Panc1 (cell line): ENCODE data around the gene EXOC8. TPM values are rescaled to one million over a fixed set of nuclear protein-coding genes. Genes with fewer than 3 reads are reported as not detected.

ENCODE experiments used
- ATAC-seq: fragments of 200-7000 bp; cut with Tn5 transposase; 2 replicates; pipeline ENCODE4 v1.9.1; 2020; ENCODE audit warnings: mild to moderate bottlenecking, moderate library complexity
- BruUV-seq: library from RNA; stranded (reverse); fragments of 400-500 nt; replicated peaks from 2 replicates; lab custom pipeline; 2021; lab: Mats Ljungman, UMichigan
- CTCF ChIA-PET: fragments of 300-600 bp; sonication (Branson Sonifier 250); formaldehyde crosslinking; loops from one replicate; lab custom pipeline; 2022; ENCODE audit warnings: antibody characterized with exemption; lab: Charles Lee
- POLR2A ChIA-PET: fragments of 300-600 bp; sonication (Branson Sonifier 250); formaldehyde crosslinking; loops from one replicate; lab custom pipeline; 2022; ENCODE audit warnings: antibody characterized with exemption; lab: Charles Lee
- DNase-seq: peaks from one replicate; pipeline ENCODE4 v3.0.0-alpha.2; 2010; ENCODE audit warnings: low read depth, low spot score
- H3K27ac ChIP-seq: 2 replicates; pipeline ENCODE4 v1.5.1; 2011; ENCODE audit warnings: mild to moderate bottlenecking, low read length, inconsistent platforms
- H3K27me3 ChIP-seq: fragments of 200-500 bp; sonication (Bioruptor generic); 2 replicates; pipeline ENCODE4 v1.6.0; 2014; ENCODE audit warnings: low read length, inconsistent platforms; ENCODE audit not compliant: control insufficient read depth, insufficient read depth
- H3K36me3 ChIP-seq: fragments of 200-500 bp; sonication (Bioruptor generic); 2 replicates; pipeline ENCODE4 v1.5.1; 2014; ENCODE audit warnings: inconsistent platforms, mild to moderate bottlenecking, low read length, moderate library complexity; ENCODE audit not compliant: control insufficient read depth, insufficient read depth
- H3K4me1 ChIP-seq: 2 replicates; pipeline ENCODE4 v1.5.1; 2011; ENCODE audit warnings: inconsistent platforms, mild to moderate bottlenecking, low read length, moderate library complexity; ENCODE audit not compliant: control insufficient read depth, insufficient read depth
- H3K4me3 ChIP-seq, 2 experiments: 2 replicates each; pipeline ENCODE4 v1.5.1; 2011 to 2012; ENCODE audit warnings: low read depth in 2 of 2, low read length in 2 of 2, mild to moderate bottlenecking in 2 of 2, inconsistent platforms in 1 of 2, moderate library complexity in 1 of 2
- H3K9me3 ChIP-seq: fragments of 200-500 bp; sonication (Bioruptor generic); 2 replicates; pipeline ENCODE4 v1.5.1; 2014; ENCODE audit warnings: low read depth, mild to moderate bottlenecking, inconsistent platforms, low read length, moderate library complexity; ENCODE audit not compliant: control insufficient read depth, insufficient read depth
- POLR2AphosphoS5 ChIP-seq: IDR thresholded peaks from 2 replicates; pipeline ENCODE4 v1.6.1; 2012; ENCODE audit warnings: mild to moderate bottlenecking, low read depth, low read length, moderate library complexity
- SIN3A ChIP-seq: IDR thresholded peaks from 2 replicates; pipeline ENCODE4 v1.6.1; 2012; ENCODE audit warnings: low read depth, mild to moderate bottlenecking, low read length, moderate library complexity, borderline replicate concordance; ENCODE audit not compliant: insufficient read depth
- TCF7L2 ChIP-seq: IDR thresholded peaks from 2 replicates; pipeline ENCODE4 v1.6.1; 2011; ENCODE audit warnings: mild to moderate bottlenecking, low read depth, low read length, inconsistent platforms
- in situ Hi-C: cut with HindIII; loops from 2 replicates; pipeline ENCODE4 v1.10.0; 2016; ENCODE audit warnings: low sequenced_read_pairs, low pct_unique_long_range_greater_than_20kb
- intact Hi-C: fragments of 100-400 bp; cut with micrococcal nuclease; formaldehyde crosslinking; loops from one replicate; pipeline ENCODE4 v1.10.0; 2022; ENCODE audit not compliant: unreplicated experiment
- total RNA-seq: library from RNA; stranded (reverse); gene quantifications from one replicate; pipeline ENCODE4 v1.2.1, GENCODE V29; 2021; ENCODE audit not compliant: unreplicated experiment
- TF ChIP-seq, protein P1 (sequence below): fragments of 450-650 bp; IDR thresholded peaks from 2 replicates; pipeline ENCODE4 v1.5.1; 2017; ENCODE audit warnings: mild to moderate bottlenecking
- TF ChIP-seq, protein P2 (sequence below), 2 experiments: IDR thresholded peaks; 2 replicates each; pipeline ENCODE4 v1.6.1; 2011 to 2012; ENCODE audit warnings: low read depth in 2 of 2, control low read depth in 1 of 2, low read length in 1 of 2, mild to moderate bottlenecking in 1 of 2, moderate library complexity in 1 of 2; ENCODE audit not compliant: insufficient read depth in 1 of 2

Gene EXOC8
- total RNA-seq, 1 experiment from 2014 or later = 14.0 TPM

GRCh38 chr1:231311720-231312431 lies 25.8 kb downstream of the EXOC8 start:
- Histone ChIP-seq H3K4me1 (no peaks in the 10 kb centered on the region), H3K9me3 (no peaks in the 10 kb centered on the region), H3K4me3 (no peak overlapping the region), H3K27ac (no peak overlapping the region), H3K27me3 (no peaks in the 10 kb centered on the region), H3K36me3 (no peaks in the 10 kb centered on the region)
- no peak for TF ChIP-seq SIN3A
- TF ChIP-seq, protein P1, sequence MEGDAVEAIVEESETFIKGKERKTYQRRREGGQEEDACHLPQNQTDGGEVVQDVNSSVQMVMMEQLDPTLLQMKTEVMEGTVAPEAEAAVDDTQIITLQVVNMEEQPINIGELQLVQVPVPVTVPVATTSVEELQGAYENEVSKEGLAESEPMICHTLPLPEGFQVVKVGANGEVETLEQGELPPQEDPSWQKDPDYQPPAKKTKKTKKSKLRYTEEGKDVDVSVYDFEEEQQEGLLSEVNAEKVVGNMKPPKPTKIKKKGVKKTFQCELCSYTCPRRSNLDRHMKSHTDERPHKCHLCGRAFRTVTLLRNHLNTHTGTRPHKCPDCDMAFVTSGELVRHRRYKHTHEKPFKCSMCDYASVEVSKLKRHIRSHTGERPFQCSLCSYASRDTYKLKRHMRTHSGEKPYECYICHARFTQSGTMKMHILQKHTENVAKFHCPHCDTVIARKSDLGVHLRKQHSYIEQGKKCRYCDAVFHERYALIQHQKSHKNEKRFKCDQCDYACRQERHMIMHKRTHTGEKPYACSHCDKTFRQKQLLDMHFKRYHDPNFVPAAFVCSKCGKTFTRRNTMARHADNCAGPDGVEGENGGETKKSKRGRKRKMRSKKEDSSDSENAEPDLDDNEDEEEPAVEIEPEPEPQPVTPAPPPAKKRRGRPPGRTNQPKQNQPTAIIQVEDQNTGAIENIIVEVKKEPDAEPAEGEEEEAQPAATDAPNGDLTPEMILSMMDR = no peak
- no peak for TF ChIP-seq POLR2AphosphoS5
- TF ChIP-seq, protein P2, sequence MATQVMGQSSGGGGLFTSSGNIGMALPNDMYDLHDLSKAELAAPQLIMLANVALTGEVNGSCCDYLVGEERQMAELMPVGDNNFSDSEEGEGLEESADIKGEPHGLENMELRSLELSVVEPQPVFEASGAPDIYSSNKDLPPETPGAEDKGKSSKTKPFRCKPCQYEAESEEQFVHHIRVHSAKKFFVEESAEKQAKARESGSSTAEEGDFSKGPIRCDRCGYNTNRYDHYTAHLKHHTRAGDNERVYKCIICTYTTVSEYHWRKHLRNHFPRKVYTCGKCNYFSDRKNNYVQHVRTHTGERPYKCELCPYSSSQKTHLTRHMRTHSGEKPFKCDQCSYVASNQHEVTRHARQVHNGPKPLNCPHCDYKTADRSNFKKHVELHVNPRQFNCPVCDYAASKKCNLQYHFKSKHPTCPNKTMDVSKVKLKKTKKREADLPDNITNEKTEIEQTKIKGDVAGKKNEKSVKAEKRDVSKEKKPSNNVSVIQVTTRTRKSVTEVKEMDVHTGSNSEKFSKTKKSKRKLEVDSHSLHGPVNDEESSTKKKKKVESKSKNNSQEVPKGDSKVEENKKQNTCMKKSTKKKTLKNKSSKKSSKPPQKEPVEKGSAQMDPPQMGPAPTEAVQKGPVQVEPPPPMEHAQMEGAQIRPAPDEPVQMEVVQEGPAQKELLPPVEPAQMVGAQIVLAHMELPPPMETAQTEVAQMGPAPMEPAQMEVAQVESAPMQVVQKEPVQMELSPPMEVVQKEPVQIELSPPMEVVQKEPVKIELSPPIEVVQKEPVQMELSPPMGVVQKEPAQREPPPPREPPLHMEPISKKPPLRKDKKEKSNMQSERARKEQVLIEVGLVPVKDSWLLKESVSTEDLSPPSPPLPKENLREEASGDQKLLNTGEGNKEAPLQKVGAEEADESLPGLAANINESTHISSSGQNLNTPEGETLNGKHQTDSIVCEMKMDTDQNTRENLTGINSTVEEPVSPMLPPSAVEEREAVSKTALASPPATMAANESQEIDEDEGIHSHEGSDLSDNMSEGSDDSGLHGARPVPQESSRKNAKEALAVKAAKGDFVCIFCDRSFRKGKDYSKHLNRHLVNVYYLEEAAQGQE (IDR thresholded peaks at IDR 0.05; ENCODE audit: insufficient read depth in 1 of 2, low read depth in 2 of 2, low read length in 1 of 2) = no peak
- no peak for TF ChIP-seq TCF7L2
- ChIA-PET CTCF (interaction anchor here (0.6 kb wide), 1 partner anchor 31 kb away, joined by 3 read pairs; no protein-coding TSS in a partner anchor), POLR2A (no interaction called here)
- in situ Hi-C loops = no loop called here
- DNase-seq (no peak), ATAC-seq (no peak)
- intact Hi-C loops = no loop called here
- no TSS peak for BruUV-seq

- ChIA-PET POLR2A (no interaction called here), CTCF (no interaction called here)
- Histone ChIP-seq H3K4me1 (no peaks in the 10 kb centered on the region), H3K27me3 (no peaks in the 10 kb centered on the region), H3K27ac (no peak overlapping the region), H3K4me3 (no peak overlapping the region), H3K9me3 (no peaks in the 10 kb centered on the region), H3K36me3 (no peaks in the 10 kb centered on the region)
- ATAC-seq (no peak), DNase-seq (no peak)
- intact Hi-C loops = no loop called here
- BruUV-seq = no TSS peak
- TF ChIP-seq SIN3A (no peak), TCF7L2 (no peak), POLR2AphosphoS5 (no peak)
- TF ChIP-seq, protein P2 (IDR thresholded peaks at IDR 0.05; ENCODE audit: insufficient read depth in 1 of 2, low read depth in 2 of 2, low read length in 1 of 2) = no peak
- TF ChIP-seq, protein P1 = no peak
- in situ Hi-C loops = no loop called here
Measured at GRCh38 chr1:231310391-231310934, 27.2 kb downstream of the EXOC8 start.
